Measurements from ENCODE around the gene ABHD14A. TPM values are rescaled to one million over a fixed set of nuclear protein-coding genes. Genes with fewer than 3 reads are reported as not detected.
A peak's percentile ranks its signal among the peaks of the same experiment; 100 is the strongest.

ABHD14A gene
- total RNA-seq, 4 donors from 2014 or later: 8.7 to 37.9 (median 29.9) TPM

DNA sequence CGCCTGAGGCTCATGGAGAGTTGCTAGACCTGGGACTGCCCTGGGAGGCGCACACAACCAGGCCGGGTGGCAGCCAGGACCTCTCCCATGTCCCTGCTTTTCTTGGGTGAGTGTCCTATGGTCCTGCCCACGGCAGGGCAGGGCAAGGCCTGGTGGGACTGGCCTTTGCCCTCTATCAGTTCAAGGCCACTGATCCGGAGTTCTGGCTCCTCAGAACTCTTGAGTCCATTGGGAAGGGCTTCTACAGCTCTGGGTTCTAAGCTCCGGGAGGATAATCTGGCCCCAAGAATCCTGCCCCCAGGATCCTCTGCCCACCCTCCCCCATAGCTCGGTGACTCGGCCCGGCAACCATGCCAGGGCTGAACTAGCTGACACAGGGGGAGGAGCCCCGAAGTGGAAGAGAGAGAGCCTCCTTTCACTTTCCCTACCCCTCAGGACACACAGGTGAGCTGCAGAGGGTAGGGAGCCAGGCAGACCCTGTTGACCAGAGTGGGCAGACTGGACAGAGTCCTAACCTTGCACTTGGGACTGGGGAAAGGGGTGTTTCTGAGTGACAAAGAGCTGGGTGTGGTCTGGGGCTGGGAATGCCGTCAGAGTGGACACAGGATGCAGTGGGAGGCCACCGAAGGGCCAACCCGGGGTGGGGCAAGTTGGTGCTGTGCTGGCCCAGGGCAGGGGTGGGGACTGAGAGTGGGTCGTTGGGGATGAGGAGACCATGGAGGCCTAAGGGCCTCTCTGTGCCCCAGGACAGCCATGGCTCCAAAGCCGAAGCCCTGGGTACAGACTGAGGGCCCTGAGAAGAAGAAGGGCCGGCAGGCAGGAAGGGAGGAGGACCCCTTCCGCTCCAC is 32.0 kb upstream of the ABHD14A start:
- peak overlapping the region; percentile 92 to 100 (median 95) for H3K27ac ChIP-seq
- intact Hi-C loops (cut with DNase I; ENCODE audit: low total_unique reads): loop anchor here (1.0 kb wide), 4 partner anchors 13 to 211 kb away; partner anchors contain the start of genes ABHD14B, DUSP7 and POC1A
- H3K36me3 ChIP-seq: peaks cover 0 to 26% of the 10 kb centered on the region in 2 donors
- no peaks in the 10 kb centered on the region for H3K9me3 ChIP-seq
- in situ Hi-C loops (cut with MboI; ENCODE audit: low sequenced_read_pairs in 4 of 4): loop anchor here in 2 of 4 donors (10.0 kb wide), 1 partner anchor 52 kb away; the partner anchor contains the start of gene RPL29 (in 2 of the 2)
- H3K27me3 ChIP-seq: no peaks in the 10 kb centered on the region
- DNase-seq: peak in 1 of 2 donors; percentile 72
- H3K4me3 ChIP-seq: peak overlapping the region; percentile 52 to 88 (median 66)
- ATAC-seq: peak; percentile 42 to 58
- H3K4me1 ChIP-seq: peaks cover 23 to 29% of the 10 kb centered on the region in 2 donors
- TF ChIP-seq POLR2A (IDR thresholded peaks at IDR 0.05): peak in 1 of 2 donors; percentile 29
- TF ChIP-seq, protein P1, sequence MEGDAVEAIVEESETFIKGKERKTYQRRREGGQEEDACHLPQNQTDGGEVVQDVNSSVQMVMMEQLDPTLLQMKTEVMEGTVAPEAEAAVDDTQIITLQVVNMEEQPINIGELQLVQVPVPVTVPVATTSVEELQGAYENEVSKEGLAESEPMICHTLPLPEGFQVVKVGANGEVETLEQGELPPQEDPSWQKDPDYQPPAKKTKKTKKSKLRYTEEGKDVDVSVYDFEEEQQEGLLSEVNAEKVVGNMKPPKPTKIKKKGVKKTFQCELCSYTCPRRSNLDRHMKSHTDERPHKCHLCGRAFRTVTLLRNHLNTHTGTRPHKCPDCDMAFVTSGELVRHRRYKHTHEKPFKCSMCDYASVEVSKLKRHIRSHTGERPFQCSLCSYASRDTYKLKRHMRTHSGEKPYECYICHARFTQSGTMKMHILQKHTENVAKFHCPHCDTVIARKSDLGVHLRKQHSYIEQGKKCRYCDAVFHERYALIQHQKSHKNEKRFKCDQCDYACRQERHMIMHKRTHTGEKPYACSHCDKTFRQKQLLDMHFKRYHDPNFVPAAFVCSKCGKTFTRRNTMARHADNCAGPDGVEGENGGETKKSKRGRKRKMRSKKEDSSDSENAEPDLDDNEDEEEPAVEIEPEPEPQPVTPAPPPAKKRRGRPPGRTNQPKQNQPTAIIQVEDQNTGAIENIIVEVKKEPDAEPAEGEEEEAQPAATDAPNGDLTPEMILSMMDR (IDR thresholded peaks at IDR 0.05 in 4 of 5, conservative IDR thresholded peaks at IDR 0.05 in 1 of 5): no peak

DNA sequence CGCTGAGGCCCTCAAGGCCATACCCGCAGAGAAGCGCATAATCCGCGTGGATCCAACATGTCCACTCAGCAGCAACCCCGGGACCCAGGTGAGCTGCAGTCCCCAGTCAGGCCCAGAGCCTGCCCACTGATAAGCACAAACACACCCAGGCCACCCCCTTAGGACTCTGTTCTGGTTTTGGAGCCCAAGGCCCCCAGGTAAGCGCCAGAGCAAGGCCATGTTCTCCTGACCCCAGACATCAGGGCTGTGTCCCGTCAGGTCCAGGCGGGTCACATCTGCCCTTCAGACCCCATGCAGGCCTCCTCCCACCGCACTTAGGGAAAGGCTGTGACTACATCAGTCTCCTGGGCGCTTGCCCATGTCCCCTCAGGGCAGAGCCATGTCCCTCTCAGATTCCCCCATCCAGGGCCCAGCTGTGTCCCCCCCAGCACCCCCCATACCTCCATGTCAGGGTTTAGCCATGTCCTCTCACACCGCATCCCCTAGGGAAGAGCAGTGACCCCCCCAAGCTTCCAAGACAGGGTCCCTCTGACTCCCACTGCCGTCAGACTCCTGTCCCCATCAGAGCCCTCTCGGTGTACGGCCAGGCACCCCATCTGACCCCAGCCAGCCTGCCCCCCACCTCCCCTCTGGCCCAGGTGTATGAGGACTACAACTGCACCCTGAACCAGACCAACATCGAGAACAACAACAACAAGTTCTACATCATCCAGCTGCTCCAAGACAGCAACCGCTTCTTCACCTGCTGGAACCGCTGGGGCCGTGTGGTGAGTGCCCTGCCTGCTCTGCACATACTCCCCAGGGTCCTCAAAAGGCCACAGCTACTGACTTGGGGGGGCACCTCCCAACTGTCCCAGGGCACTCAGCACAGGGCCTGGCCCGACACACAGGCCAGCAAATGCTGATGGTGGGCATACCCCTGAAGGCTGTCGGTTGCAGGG is 31.1 kb upstream of the ABHD14A start:
- peak overlapping the region; percentile 92 to 100 (median 95) for H3K27ac ChIP-seq
- no peak for ATAC-seq
- H3K36me3 ChIP-seq: peaks cover 0 to 25% of the 10 kb centered on the region in 2 donors

DNA sequence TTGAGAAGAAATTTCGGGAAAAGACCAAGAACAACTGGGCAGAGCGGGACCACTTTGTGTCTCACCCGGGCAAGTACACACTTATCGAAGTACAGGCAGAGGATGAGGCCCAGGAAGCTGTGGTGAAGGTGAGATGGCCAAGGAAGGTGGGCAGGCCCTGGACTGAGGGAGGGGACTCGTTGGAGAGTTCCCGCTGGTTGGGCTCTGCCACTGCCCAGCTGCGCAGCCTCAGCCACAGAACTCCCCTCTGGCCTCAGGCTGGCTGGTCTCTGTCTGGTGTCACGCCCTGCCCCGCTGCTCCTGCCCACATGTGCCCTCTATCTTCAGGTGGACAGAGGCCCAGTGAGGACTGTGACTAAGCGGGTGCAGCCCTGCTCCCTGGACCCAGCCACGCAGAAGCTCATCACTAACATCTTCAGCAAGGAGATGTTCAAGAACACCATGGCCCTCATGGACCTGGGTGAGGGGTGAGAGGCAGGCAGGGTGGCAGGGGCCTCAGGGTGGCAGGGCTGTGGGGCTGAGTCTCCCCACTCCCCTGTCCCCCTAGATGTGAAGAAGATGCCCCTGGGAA is 30.3 kb upstream of the ABHD14A start:
- Histone ChIP-seq H3K27ac (no peak overlapping the region), H3K4me1 (peaks cover 23 to 29% of the 10 kb centered on the region in 2 donors), H3K27me3 (no peaks in the 10 kb centered on the region), H3K36me3 (peaks cover 0 to 21% of the 10 kb centered on the region in 2 donors), H3K9me3 (no peaks in the 10 kb centered on the region), H3K4me3 (no peak overlapping the region)
- DNase-seq (no peak), ATAC-seq (no peak)
- in situ Hi-C loops (cut with MboI; ENCODE audit: low sequenced_read_pairs in 4 of 4): loop anchor here in 2 of 4 donors (10.0 kb wide), 1 partner anchor 50 kb away; the partner anchor contains the start of gene RPL29 (in 2 of the 2)
- intact Hi-C loops (cut with DNase I; ENCODE audit: low total_unique reads): no loop called here
- TF ChIP-seq, protein P1 (IDR thresholded peaks at IDR 0.05 in 4 of 5, conservative IDR thresholded peaks at IDR 0.05 in 1 of 5): no peak
- no peak for TF ChIP-seq POLR2A (IDR thresholded peaks at IDR 0.05)

More for the DNA sequence above, 31.1 kb upstream of the ABHD14A start:
- DNase-seq: no peak
- H3K9me3 ChIP-seq: no peaks in the 10 kb centered on the region
- H3K27me3 ChIP-seq: no peaks in the 10 kb centered on the region
- H3K4me1 ChIP-seq: peaks cover 23 to 29% of the 10 kb centered on the region in 2 donors
- in situ Hi-C loops (cut with MboI; ENCODE audit: low sequenced_read_pairs in 4 of 4) (loop anchor here in 2 of 4 donors (10.0 kb wide), 1 partner anchor 51 kb away; the partner anchor contains the start of gene RPL29 (in 2 of the 2)), intact Hi-C loops (cut with DNase I; ENCODE audit: low total_unique reads) (no loop called here)
- no peak for TF ChIP-seq POLR2A (IDR thresholded peaks at IDR 0.05)
- TF ChIP-seq, protein P1 (IDR thresholded peaks at IDR 0.05 in 4 of 5, conservative IDR thresholded peaks at IDR 0.05 in 1 of 5): no peak
- peak overlapping the region in 2 of 4 donors; percentile 59 to 88 for H3K4me3 ChIP-seq
